GM19328 (cell line): ENCODE results near the gene MTMR1.

ENCODE experiments used
- ATAC-seq: cut with Tn5 transposase; IDR thresholded peaks from one replicate; pipeline ENCODE4 v1.9.1; 2021; ENCODE audit warnings: mild to moderate bottlenecking, moderate library complexity; ENCODE audit not compliant: unreplicated experiment

MTMR1 gene

GRCh38 chrX:150692831-150693724 is at the start of gene MTMR1:
Gene MTMR1, plus strand, starts transcription at chrX:150693396. Its CDS starts 135 bp downstream, at chrX:150693531.
- ATAC-seq, result peak; percentile 54

- ATAC-seq, result no peak
These were observed 49.2 kb upstream of the MTMR1 start for GRCh38 chrX:150643958-150644357.

GRCh38 chrX:150644422-150644821 is 48.8 kb upstream of the MTMR1 start:
- ATAC-seq, result no peak

GRCh38 chrX:150647331-150647730 is 45.9 kb upstream of the MTMR1 start:
- ATAC-seq, result no peak

- ATAC-seq, result no peak
These were observed 44.8 kb upstream of the MTMR1 start for GRCh38 chrX:150648296-150648940.

- no peak for ATAC-seq
These were observed 43.9 kb upstream of the MTMR1 start for GRCh38 chrX:150649096-150649870.

- no peak for ATAC-seq
These were observed 41.3 kb upstream of the MTMR1 start for GRCh38 chrX:150651906-150652305.

- no peak for ATAC-seq
These were observed 37.4 kb upstream of the MTMR1 start for GRCh38 chrX:150655788-150656187.

- no peak for ATAC-seq
These were observed 30.1 kb upstream of the MTMR1 start for GRCh38 chrX:150663073-150663472.

- ATAC-seq, result no peak
These were observed 28.9 kb upstream of the MTMR1 start for GRCh38 chrX:150664290-150664689.

GRCh38 chrX:150676221-150676620 is 17.0 kb upstream of the MTMR1 start:
- ATAC-seq, result no peak

GRCh38 chrX:150680974-150681373 is 12.2 kb upstream of the MTMR1 start:
- ATAC-seq, result no peak

GRCh38 chrX:150683112-150683511 is 10.1 kb upstream of the MTMR1 start:
- no peak for ATAC-seq

GRCh38 chrX:150683536-150684146 is 9.6 kb upstream of the MTMR1 start:
- ATAC-seq, result no peak

GRCh38 chrX:150688911-150689451 is 4.2 kb upstream of the MTMR1 start:
- no peak for ATAC-seq

- ATAC-seq, result no peak
These were observed 3.1 kb upstream of the MTMR1 start for GRCh38 chrX:150690126-150690525.

- no peak for ATAC-seq
These were observed 900 bp upstream of the MTMR1 start for GRCh38 chrX:150692296-150692695.

- ATAC-seq, result peak; percentile 56
These were observed 754 bp downstream of the MTMR1 start for GRCh38 chrX:150693725-150694574.

- no peak for ATAC-seq
These were observed 1.7 kb downstream of the MTMR1 start for GRCh38 chrX:150694738-150695410.
